GM23338 (cell line): ENCODE measurements around the gene GYPC. TPM values are rescaled to one million over a fixed set of nuclear protein-coding genes. Genes with fewer than 3 reads are reported as not detected.

Source experiments
- ATAC-seq: fragments of 200-7000 bp; cut with Tn5 transposase; 3 replicates; pipeline ENCODE4 v1.9.1; 2020
- DNase-seq: peaks from one replicate; pipeline ENCODE4 v3.0.0-alpha.2; 2015; ENCODE audit warnings: low spot score
- H2AFZ ChIP-seq: fragments of 200-600 bp; sonication (generic); 2 replicates; pipeline ENCODE4 v1.8.0; 2016; ENCODE audit warnings: antibody characterized with exemption, mild to moderate bottlenecking, moderate library complexity
- H3F3A ChIP-seq: fragments of 200-600 bp; sonication (generic); replicated peaks from 2 replicates; pipeline ENCODE4 v1.8.0; 2017; ENCODE audit warnings: antibody characterized with exemption, mixed run types, low read depth
- H3K27ac ChIP-seq: fragments of 200-600 bp; sonication (generic); 2 replicates; pipeline ENCODE4 v1.6.1; 2016; ENCODE audit warnings: low read depth
- H3K27me3 ChIP-seq: fragments of 200-600 bp; sonication (generic); 2 replicates; pipeline ENCODE4 v1.8.0; 2016; ENCODE audit warnings: mild to moderate bottlenecking, mixed run types, moderate library complexity; ENCODE audit not compliant: insufficient read depth
- H3K36me3 ChIP-seq: fragments of 200-600 bp; sonication (generic); 2 replicates; pipeline ENCODE4 v1.8.0; 2016; ENCODE audit warnings: mild to moderate bottlenecking; ENCODE audit not compliant: insufficient read depth
- H3K4me1 ChIP-seq: fragments of 200-600 bp; sonication (generic); 2 replicates; pipeline ENCODE4 v1.8.0; 2016; ENCODE audit warnings: mild to moderate bottlenecking, moderate library complexity; ENCODE audit not compliant: insufficient read depth
- H3K4me2 ChIP-seq: fragments of 200-600 bp; sonication (generic); 2 replicates; pipeline ENCODE4 v1.7.1; 2017; ENCODE audit warnings: mixed run types
- H3K4me3 ChIP-seq: fragments of 200-600 bp; sonication (generic); 2 replicates; pipeline ENCODE4 v1.6.1; 2016; ENCODE audit warnings: mixed run types
- H3K79me2 ChIP-seq: fragments of 200-600 bp; sonication (generic); replicated peaks from 2 replicates; pipeline ENCODE4 v1.8.0; 2017; ENCODE audit warnings: mild to moderate bottlenecking; ENCODE audit not compliant: insufficient read depth
- H3K9me2 ChIP-seq: fragments of 200-600 bp; sonication (generic); 2 replicates; pipeline ENCODE4 v1.8.0; 2017; ENCODE audit not compliant: insufficient read depth
- H4K20me1 ChIP-seq: fragments of 200-600 bp; sonication (generic); replicated peaks from 2 replicates; pipeline ENCODE4 v1.8.0; 2017; ENCODE audit warnings: mild to moderate bottlenecking; ENCODE audit not compliant: insufficient read depth
- H3K27ac Mint-ChIP-seq: 2 replicates; pipeline ENCODE4 v1.8.0; 2020; ENCODE audit warnings: inconsistent platforms, mild to moderate bottlenecking, moderate library complexity, mixed read lengths
- H3K27me3 Mint-ChIP-seq: 3 replicates; pipeline ENCODE4 v1.8.0; 2022; ENCODE audit warnings: low read depth, mild to moderate bottlenecking, moderate library complexity, mixed read lengths, inconsistent platforms; ENCODE audit not compliant: insufficient read depth, poor library complexity
- H3K36me3 Mint-ChIP-seq: 3 replicates; pipeline ENCODE4 v1.8.0; 2021; ENCODE audit warnings: low read depth, mild to moderate bottlenecking, inconsistent platforms, moderate library complexity, mixed read lengths
- H3K4me1 Mint-ChIP-seq: 3 replicates; pipeline ENCODE4 v1.8.0; 2020; ENCODE audit warnings: mild to moderate bottlenecking, inconsistent platforms, mixed read lengths
- H3K4me3 Mint-ChIP-seq: 3 replicates; pipeline ENCODE4 v1.8.0; 2021; ENCODE audit warnings: moderate library complexity, mild to moderate bottlenecking, inconsistent platforms, mixed read lengths
- H3K9me3 Mint-ChIP-seq: 3 replicates; pipeline ENCODE4 v1.8.0; 2020; ENCODE audit warnings: moderate library complexity, mild to moderate bottlenecking, inconsistent platforms, mixed read lengths
- CREB1 ChIP-seq: fragments of 250-450 bp; sonication (Bioruptor Pico); IDR thresholded peaks from 2 replicates; pipeline ENCODE4 v1.5.0; 2020; ENCODE audit warnings: low read depth, mild to moderate bottlenecking, moderate library complexity
- EZH2 ChIP-seq: fragments of 200-600 bp; sonication (generic); IDR thresholded peaks from one replicate; pipeline ENCODE4 v1.8.0; 2017; ENCODE audit warnings: antibody characterized with exemption, mild to moderate bottlenecking, low read depth; ENCODE audit not compliant: unreplicated experiment
- EZH2phosphoT487 ChIP-seq: fragments of 200-600 bp; sonication (generic); IDR thresholded peaks from one replicate; pipeline ENCODE4 v1.8.1; 2018; ENCODE audit warnings: antibody characterized with exemption; ENCODE audit not compliant: unreplicated experiment
- JUNB ChIP-seq: IDR thresholded peaks from one replicate; pipeline ENCODE4 v1.6.1; 2016; ENCODE audit warnings: antibody characterized with exemption; ENCODE audit not compliant: unreplicated experiment
- STAT1 ChIP-seq: IDR thresholded peaks from one replicate; pipeline ENCODE4 v1.6.1; 2016; ENCODE audit warnings: antibody characterized with exemption; ENCODE audit not compliant: unreplicated experiment
- ZNF114 ChIP-seq: fragments of 250-450 bp; sonication (Bioruptor Pico); IDR thresholded peaks from 2 replicates; pipeline ENCODE4 v1.5.0; 2020; ENCODE audit warnings: mild to moderate bottlenecking, moderate library complexity
- ZNF331 ChIP-seq: fragments of 250-450 bp; sonication (Bioruptor Pico); IDR thresholded peaks from 2 replicates; pipeline ENCODE4 v1.5.0; 2020; ENCODE audit warnings: low read depth, mild to moderate bottlenecking, moderate library complexity
- polyA plus RNA-seq: library from polyadenylated mRNA; unstranded; fragments of >200 nt; fragmentation: Nextera tagmentation; extraction: Ambion mirVana; gene quantifications from 2 replicates; pipeline ENCODE4 v1.2.1, GENCODE V29; 2016
- total RNA-seq: library from RNA; depleted of rRNA; stranded (reverse); fragments of >200 nt; shearing (Covaris generic); gene quantifications from 2 replicates; pipeline ENCODE4 v1.2.3, GENCODE V29; 2014
- TF ChIP-seq, protein P1 (sequence below): IDR thresholded peaks from one replicate; pipeline ENCODE4 v1.6.1; 2018; ENCODE audit warnings: antibody characterized with exemption; ENCODE audit not compliant: unreplicated experiment
- TF ChIP-seq, protein P2 (sequence below): fragments of 250-450 bp; sonication (Bioruptor Pico); IDR thresholded peaks from 2 replicates; pipeline ENCODE4 v1.5.0; 2020; ENCODE audit warnings: mild to moderate bottlenecking, moderate library complexity
- TF ChIP-seq, protein P3 (sequence below): IDR thresholded peaks from 2 replicates; pipeline ENCODE4 v1.6.1; 2016; ENCODE audit warnings: antibody characterized with exemption

The GYPC gene
- total and polyA plus RNA-seq, 2 experiments from 2014 or later = 19.6 to 29.7 TPM

GRCh38 chr2:126642031-126642430 lies 13.9 kb upstream of the GYPC start:
- H3F3A ChIP-seq = no peaks in the 10 kb centered on the region
- H4K20me1 ChIP-seq = no peaks in the 10 kb centered on the region
- Mint-ChIP-seq H3K27ac (no peak overlapping the region), H3K4me3 (no peak overlapping the region), H3K4me1 (peaks cover 9% of the 10 kb centered on the region), H3K27me3 (peaks cover 2% of the 10 kb centered on the region), H3K36me3 (no peaks in the 10 kb centered on the region; the same call in 2 of the 3 replicates), H3K9me3 (peaks cover 3% of the 10 kb centered on the region)
- no peak overlapping the region for H3K4me2 ChIP-seq
- H3K9me2 ChIP-seq = no peaks in the 10 kb centered on the region
- H3K4me1 ChIP-seq = peaks cover 6% of the 10 kb centered on the region; the same call in 1 of the 2 replicates
- DNase-seq (no peak), ATAC-seq (no peak)
- H3K27ac ChIP-seq = no peak overlapping the region
- no peak overlapping the region for H2AFZ ChIP-seq
- H3K79me2 ChIP-seq = no peaks in the 10 kb centered on the region
- H3K4me3 ChIP-seq = no peak overlapping the region
- H3K27me3 ChIP-seq = no peaks in the 10 kb centered on the region
- TF ChIP-seq, protein P1, sequence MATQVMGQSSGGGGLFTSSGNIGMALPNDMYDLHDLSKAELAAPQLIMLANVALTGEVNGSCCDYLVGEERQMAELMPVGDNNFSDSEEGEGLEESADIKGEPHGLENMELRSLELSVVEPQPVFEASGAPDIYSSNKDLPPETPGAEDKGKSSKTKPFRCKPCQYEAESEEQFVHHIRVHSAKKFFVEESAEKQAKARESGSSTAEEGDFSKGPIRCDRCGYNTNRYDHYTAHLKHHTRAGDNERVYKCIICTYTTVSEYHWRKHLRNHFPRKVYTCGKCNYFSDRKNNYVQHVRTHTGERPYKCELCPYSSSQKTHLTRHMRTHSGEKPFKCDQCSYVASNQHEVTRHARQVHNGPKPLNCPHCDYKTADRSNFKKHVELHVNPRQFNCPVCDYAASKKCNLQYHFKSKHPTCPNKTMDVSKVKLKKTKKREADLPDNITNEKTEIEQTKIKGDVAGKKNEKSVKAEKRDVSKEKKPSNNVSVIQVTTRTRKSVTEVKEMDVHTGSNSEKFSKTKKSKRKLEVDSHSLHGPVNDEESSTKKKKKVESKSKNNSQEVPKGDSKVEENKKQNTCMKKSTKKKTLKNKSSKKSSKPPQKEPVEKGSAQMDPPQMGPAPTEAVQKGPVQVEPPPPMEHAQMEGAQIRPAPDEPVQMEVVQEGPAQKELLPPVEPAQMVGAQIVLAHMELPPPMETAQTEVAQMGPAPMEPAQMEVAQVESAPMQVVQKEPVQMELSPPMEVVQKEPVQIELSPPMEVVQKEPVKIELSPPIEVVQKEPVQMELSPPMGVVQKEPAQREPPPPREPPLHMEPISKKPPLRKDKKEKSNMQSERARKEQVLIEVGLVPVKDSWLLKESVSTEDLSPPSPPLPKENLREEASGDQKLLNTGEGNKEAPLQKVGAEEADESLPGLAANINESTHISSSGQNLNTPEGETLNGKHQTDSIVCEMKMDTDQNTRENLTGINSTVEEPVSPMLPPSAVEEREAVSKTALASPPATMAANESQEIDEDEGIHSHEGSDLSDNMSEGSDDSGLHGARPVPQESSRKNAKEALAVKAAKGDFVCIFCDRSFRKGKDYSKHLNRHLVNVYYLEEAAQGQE = no peak
- TF ChIP-seq, protein P2, sequence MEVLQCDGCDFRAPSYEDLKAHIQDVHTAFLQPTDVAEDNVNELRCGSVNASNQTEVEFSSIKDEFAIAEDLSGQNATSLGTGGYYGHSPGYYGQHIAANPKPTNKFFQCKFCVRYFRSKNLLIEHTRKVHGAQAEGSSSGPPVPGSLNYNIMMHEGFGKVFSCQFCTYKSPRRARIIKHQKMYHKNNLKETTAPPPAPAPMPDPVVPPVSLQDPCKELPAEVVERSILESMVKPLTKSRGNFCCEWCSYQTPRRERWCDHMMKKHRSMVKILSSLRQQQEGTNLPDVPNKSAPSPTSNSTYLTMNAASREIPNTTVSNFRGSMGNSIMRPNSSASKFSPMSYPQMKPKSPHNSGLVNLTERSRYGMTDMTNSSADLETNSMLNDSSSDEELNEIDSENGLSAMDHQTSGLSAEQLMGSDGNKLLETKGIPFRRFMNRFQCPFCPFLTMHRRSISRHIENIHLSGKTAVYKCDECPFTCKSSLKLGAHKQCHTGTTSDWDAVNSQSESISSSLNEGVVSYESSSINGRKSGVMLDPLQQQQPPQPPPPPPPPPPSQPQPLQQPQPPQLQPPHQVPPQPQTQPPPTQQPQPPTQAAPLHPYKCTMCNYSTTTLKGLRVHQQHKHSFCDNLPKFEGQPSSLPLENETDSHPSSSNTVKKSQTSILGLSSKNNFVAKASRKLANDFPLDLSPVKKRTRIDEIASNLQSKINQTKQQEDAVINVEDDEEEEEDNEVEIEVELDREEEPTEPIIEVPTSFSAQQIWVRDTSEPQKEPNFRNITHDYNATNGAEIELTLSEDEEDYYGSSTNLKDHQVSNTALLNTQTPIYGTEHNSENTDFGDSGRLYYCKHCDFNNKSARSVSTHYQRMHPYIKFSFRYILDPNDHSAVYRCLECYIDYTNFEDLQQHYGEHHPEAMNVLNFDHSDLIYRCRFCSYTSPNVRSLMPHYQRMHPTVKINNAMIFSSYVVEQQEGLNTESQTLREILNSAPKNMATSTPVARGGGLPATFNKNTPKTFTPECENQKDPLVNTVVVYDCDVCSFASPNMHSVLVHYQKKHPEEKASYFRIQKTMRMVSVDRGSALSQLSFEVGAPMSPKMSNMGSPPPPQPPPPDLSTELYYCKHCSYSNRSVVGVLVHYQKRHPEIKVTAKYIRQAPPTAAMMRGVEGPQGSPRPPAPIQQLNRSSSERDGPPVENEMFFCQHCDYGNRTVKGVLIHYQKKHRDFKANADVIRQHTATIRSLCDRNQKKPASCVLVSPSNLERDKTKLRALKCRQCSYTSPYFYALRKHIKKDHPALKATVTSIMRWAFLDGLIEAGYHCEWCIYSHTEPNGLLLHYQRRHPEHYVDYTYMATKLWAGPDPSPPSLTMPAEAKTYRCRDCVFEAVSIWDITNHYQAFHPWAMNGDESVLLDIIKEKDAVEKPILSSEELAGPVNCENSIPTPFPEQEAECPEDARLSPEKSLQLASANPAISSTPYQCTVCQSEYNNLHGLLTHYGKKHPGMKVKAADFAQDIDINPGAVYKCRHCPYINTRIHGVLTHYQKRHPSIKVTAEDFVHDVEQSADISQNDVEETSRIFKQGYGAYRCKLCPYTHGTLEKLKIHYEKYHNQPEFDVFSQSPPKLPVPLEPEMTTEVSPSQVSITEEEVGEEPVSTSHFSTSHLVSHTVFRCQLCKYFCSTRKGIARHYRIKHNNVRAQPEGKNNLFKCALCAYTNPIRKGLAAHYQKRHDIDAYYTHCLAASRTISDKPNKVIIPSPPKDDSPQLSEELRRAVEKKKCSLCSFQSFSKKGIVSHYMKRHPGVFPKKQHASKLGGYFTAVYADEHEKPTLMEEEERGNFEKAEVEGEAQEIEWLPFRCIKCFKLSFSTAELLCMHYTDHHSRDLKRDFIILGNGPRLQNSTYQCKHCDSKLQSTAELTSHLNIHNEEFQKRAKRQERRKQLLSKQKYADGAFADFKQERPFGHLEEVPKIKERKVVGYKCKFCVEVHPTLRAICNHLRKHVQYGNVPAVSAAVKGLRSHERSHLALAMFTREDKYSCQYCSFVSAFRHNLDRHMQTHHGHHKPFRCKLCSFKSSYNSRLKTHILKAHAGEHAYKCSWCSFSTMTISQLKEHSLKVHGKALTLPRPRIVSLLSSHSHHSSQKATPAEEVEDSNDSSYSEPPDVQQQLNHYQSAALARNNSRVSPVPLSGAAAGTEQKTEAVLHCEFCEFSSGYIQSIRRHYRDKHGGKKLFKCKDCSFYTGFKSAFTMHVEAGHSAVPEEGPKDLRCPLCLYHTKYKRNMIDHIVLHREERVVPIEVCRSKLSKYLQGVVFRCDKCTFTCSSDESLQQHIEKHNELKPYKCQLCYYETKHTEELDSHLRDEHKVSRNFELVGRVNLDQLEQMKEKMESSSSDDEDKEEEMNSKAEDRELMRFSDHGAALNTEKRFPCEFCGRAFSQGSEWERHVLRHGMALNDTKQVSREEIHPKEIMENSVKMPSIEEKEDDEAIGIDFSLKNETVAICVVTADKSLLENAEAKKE (CRISPR knock-in tag) = no peak
- TF ChIP-seq ZNF114 (CRISPR knock-in tag) (no peak), EZH2phosphoT487 (no peak), ZNF331 (CRISPR knock-in tag) (no peak), EZH2 (no peak), CREB1 (CRISPR knock-in tag) (no peak), STAT1 (no peak), JUNB (no peak)
- TF ChIP-seq, protein P3, sequence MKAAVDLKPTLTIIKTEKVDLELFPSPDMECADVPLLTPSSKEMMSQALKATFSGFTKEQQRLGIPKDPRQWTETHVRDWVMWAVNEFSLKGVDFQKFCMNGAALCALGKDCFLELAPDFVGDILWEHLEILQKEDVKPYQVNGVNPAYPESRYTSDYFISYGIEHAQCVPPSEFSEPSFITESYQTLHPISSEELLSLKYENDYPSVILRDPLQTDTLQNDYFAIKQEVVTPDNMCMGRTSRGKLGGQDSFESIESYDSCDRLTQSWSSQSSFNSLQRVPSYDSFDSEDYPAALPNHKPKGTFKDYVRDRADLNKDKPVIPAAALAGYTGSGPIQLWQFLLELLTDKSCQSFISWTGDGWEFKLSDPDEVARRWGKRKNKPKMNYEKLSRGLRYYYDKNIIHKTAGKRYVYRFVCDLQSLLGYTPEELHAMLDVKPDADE = no peak
- H3K36me3 ChIP-seq = no peaks in the 10 kb centered on the region
